Fibroblast of the aortic adventitia (primary cell): ENCODE data around the gene RTN4R. TPM values are rescaled to one million over a fixed set of nuclear protein-coding genes. Genes with fewer than 3 reads are reported as not detected.

Experiments used
- DNase-seq: peaks from one replicate; pipeline ENCODE4 v3.0.0-alpha.2; 2010; ENCODE audit warnings: low read depth
- H3K4me3 ChIP-seq: 2 replicates; pipeline ENCODE4 v1.5.1; 2011; ENCODE audit warnings: low read depth, mild to moderate bottlenecking, control low read depth, low read length, moderate library complexity
- total RNA-seq: library from RNA; depleted of rRNA; stranded (reverse); fragments of >200 nt; gene quantifications from 2 replicates; pipeline ENCODE4 v1.2.3, GENCODE V29; 2012; ENCODE audit warnings: low replicate concordance
- TF ChIP-seq, protein P1 (sequence below): IDR thresholded peaks from 2 replicates; pipeline ENCODE4 v1.5.1; 2011; ENCODE audit warnings: mild to moderate bottlenecking, low read length, control low read depth, inconsistent platforms; ENCODE audit not compliant: insufficient read depth

RTN4R gene
- total RNA-seq, 1 donor = 0.09 TPM

GRCh38 chr22:20297414-20298109 lies 29.4 kb upstream of the RTN4R start:
- TF ChIP-seq, protein P1, sequence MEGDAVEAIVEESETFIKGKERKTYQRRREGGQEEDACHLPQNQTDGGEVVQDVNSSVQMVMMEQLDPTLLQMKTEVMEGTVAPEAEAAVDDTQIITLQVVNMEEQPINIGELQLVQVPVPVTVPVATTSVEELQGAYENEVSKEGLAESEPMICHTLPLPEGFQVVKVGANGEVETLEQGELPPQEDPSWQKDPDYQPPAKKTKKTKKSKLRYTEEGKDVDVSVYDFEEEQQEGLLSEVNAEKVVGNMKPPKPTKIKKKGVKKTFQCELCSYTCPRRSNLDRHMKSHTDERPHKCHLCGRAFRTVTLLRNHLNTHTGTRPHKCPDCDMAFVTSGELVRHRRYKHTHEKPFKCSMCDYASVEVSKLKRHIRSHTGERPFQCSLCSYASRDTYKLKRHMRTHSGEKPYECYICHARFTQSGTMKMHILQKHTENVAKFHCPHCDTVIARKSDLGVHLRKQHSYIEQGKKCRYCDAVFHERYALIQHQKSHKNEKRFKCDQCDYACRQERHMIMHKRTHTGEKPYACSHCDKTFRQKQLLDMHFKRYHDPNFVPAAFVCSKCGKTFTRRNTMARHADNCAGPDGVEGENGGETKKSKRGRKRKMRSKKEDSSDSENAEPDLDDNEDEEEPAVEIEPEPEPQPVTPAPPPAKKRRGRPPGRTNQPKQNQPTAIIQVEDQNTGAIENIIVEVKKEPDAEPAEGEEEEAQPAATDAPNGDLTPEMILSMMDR = no peak

GRCh38 chr22:20296598-20296997 lies 28.5 kb upstream of the RTN4R start:
- no peak for DNase-seq
- no peak overlapping the region for H3K4me3 ChIP-seq
- TF ChIP-seq, protein P1 = no peak

More at GRCh38 chr22:20297414-20298109, 29.4 kb upstream of the RTN4R start:
- no peak overlapping the region for H3K4me3 ChIP-seq
- DNase-seq = no peak

DNA sequence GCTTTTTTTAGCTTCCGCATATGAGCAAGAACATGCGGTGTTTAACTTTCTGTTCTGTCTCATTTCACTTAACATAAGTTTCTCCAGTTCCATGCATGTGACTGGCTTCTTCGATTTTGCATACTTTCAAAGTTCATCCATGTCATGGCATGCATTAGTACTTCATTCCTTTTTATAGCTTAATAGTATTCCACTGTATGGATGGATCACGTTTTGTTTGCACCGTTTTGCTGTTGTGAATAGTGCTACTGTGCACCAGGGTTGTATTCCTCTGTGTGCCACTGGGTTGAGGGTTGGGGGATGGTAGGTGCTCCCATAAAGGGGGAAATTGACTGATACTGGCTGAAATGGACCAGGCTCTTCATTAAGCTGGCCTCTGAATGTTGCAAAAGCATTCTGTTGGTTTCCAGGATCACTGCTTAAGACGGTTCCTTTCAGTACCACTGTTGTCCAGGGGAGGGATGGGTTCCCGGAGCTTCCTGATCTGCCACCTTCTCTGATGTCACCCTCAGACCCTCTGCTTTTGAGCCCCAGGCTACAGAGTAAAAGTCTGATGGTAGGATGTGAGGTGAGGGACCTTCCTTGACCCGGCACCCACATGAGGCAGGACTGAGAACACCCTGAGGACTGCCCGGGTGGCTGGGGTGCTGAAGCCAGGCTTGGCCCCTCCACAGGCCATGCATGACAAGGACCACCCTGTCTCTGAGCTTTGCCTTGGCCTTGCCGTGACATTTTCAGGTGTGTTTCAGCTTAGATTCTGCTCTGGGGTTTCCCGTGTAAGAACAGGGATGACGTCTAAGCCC lies 27.3 kb upstream of the RTN4R start:
- no peak for DNase-seq
- TF ChIP-seq, protein P1 = no peak

DNA sequence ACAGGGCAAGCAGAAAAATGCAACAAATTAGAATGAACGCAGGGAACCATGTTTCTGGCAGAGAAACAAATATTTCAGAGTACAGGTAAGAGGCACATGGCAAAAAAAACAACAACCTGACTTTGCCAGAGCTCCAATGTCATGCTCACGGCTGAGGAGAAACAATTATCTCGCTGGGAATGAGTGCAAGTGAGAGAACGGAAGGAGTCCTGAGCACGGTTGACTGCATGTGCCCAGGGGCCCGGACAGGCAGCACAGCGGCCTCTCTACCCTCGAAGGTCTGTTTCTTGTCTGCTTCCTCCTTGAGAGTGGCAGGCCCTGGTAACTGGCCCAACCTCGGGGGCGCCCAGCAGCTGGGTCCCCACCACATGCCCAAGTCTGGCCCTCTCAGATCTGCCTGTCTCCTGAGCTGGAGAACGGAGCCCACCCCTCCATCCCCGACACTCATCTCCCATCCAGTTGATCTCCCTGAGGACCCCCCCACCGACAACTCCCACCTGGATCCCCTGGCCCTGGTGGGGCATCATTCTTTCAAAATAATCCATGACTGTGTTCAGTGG lies 24.6 kb upstream of the RTN4R start:
- H3K4me3 ChIP-seq = no peak overlapping the region
- DNase-seq = no peak
- TF ChIP-seq, protein P1 = no peak

More for the DNA sequence above, 27.3 kb upstream of the RTN4R start:
- H3K4me3 ChIP-seq = no peak overlapping the region

DNA sequence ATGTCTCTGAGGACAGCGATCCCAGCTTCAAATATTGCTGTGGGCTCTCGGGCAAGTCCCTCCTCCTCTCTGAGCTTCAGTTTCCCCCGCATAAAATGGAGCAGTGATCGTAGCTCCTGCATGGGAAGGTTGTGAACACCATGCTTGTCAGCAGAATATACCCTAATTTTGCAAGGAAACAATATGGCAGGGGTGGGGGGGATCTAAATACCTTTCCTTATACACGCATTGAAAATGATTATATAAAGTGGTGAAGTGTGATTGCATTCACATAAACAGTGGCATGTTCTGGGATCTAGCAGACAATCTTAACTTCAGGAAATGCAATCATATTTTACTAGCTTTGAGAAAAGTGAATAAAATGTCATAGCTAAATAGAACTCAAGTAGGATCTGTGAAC lies 24.0 kb upstream of the RTN4R start:
- no peak for DNase-seq
- TF ChIP-seq, protein P1 = no peak
- H3K4me3 ChIP-seq = no peak overlapping the region

- TF ChIP-seq, protein P1 = no peak
- H3K4me3 ChIP-seq = no peak overlapping the region
- no peak for DNase-seq
Observed at GRCh38 chr22:20291604-20292063, 23.5 kb upstream of the RTN4R start.
